ENCODE data around the gene EVX2. TPM values are rescaled to one million over a fixed set of nuclear protein-coding genes. Genes with fewer than 3 reads are reported as not detected.

EVX2 gene
- total RNA-seq, 1 donor from 2014 or later: not detected

DNA sequence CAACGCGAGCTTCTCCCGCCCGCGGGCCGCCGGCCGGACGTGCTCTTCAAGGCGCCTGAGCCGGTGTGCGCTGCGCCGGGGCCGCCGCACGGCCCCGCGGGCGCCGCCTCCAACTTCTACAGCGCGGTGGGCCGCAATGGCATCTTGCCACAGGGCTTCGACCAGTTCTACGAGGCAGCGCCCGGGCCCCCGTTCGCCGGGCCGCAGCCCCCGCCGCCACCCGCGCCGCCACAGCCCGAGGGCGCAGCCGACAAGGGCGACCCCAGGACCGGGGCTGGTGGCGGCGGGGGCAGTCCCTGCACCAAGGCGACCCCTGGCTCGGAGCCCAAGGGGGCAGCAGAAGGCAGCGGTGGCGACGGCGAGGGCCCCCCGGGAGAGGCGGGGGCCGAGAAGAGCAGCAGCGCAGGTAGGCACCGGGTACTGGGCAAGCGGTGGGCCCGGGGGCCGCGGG is 24.0 kb upstream of the EVX2 start:
- no peak for DNase-seq (ENCODE audit: low spot score)

- DNase-seq (ENCODE audit: low spot score): no peak
Measured at GRCh38 chr2:176106581-176107539, 23.1 kb upstream of the EVX2 start, which contains the start of gene HOXD11. Gene HOXD11, plus strand, starts transcription at chr2:176107280. Its CDS starts 76 bp downstream, at chr2:176107356.

- DNase-seq (ENCODE audit: low spot score): no peak
Measured at GRCh38 chr2:176105730-176106580, 22.2 kb upstream of the EVX2 start.

DNA sequence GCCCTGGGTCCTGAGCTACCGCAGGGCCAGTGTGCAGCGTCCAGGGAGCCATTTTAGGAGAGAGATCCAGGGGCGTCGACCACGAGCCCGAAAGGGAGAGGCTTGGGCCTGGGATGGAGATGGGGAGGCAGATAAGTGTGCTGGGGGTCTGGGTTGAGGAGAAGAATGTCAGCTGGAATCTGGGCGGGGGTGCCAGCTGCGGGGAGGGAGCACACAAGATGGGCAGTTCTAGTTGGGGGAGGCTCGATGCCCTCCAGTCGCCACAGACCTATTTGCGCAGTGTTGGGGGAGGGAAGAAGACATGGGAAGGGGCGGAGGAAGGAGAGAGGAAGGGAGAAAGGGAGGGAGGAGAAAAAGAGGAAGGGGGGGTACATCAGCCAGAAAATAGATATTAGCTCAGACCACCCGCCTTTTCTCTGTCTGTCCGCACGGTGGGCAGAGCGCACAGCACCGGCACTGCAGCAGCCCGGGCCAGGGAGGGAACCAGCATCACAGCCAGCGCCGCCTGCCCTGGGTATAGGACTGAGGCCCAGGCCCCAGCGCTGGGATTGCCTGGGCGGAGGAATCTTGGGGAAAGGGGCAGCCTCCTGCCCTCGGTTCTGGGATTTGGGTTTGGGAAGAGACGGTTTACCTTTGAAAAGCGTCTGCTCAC is 21.4 kb upstream of the EVX2 start:
- no peak for DNase-seq (ENCODE audit: low spot score)

GRCh38 chr2:176104316-176105077 is 20.7 kb upstream of the EVX2 start:
- DNase-seq (ENCODE audit: low spot score): no peak

- DNase-seq (ENCODE audit: low spot score): no peak
Measured at GRCh38 chr2:176103742-176104315, 20.1 kb upstream of the EVX2 start.

DNA sequence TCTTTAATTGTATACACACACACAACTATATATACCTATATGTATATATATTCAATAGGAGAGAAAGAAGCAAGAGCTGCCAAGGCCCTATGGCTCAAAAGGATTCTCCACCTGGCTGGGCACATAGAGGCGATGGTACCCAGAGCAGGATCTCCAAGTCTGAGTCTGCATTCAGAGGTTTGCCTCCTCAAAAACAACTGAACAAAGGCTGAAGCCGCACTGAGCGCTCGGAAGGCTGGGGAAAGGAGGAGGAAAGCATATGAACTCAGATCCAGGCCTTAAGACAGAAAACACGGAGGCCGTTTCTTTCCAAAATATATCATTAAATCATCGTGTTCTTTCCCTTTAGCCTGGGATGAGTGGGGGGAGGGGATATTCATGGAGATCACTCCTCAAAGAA is 19.4 kb upstream of the EVX2 start:
- no peak for DNase-seq (ENCODE audit: low spot score)

- no peak for DNase-seq (ENCODE audit: low spot score)
Measured at GRCh38 chr2:176102309-176102866, 18.6 kb upstream of the EVX2 start.

GRCh38 chr2:176101842-176102241 is 18.1 kb upstream of the EVX2 start:
- no peak for DNase-seq (ENCODE audit: low spot score)

GRCh38 chr2:176101216-176101830 is 17.6 kb upstream of the EVX2 start:
- DNase-seq (ENCODE audit: low spot score): no peak

- DNase-seq (ENCODE audit: low spot score): no peak
Measured at GRCh38 chr2:176100547-176101140, 16.9 kb upstream of the EVX2 start.

DNA sequence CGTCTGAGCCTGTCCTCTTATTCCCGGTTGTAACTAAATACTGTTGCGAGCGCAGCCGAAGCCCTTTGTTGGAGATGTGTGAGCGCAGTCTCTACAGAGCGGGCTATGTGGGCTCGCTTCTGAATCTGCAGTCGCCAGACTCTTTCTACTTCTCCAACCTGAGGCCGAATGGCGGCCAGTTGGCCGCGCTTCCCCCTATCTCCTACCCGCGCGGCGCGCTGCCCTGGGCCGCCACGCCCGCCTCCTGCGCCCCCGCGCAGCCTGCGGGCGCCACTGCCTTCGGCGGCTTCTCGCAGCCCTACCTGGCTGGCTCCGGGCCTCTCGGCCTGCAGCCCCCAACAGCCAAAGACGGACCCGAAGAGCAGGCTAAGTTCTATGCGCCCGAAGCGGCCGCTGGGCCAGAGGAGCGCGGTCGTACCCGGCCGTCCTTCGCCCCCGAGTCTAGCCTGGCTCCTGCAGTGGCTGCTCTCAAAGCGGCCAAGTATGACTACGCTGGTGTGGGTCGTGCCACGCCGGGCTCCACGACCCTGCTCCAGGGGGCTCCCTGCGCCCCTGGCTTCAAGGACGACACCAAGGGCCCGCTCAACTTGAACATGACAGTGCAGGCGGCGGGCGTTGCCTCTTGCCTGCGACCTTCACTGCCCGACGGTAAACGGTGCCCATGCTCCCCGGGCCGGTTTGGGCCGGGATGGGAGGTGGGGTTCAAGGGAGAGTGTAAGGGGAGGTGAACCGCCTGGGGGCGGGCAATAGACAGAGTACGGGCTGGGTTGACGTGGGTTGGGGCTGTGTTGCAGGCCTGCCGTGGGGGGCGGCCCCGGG is 16.2 kb upstream of the EVX2 start, which contains the start of gene HOXD12:
Gene HOXD12, plus strand, starts transcription at position 68 of the 819 bp plus-strand sequence. Its CDS starts 7 bp downstream, at position 75.
- DNase-seq (ENCODE audit: low spot score): no peak

DNA sequence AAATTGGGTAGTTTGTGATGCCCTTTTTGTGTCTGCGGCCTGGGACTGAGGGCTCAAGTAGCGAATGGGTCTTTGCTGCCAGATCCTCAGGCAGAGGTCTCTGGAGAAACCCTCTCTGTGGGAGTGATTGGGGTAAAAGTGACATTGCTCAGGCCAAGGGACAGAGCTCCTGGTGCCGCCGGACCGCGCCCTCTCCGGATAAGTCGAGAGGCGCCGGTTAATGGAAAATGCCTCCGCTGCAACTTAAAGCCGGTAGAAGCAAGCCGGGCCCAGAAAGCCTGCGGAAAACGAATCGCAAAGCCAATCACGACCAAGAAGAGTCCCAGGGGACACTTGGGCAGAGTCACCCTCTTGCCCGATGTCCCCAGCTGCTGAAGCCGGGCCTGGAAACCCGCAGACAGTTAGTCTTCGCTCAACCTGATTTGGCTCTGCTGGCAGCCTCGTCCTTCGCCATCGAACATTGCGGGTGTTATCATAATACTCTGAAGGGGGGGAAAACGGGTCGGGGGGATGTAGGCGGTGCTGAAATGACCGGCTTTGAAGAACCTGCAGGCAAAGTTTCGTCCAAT is 15.5 kb upstream of the EVX2 start:
- DNase-seq (ENCODE audit: low spot score): no peak

GRCh38 chr2:176098366-176099158 is 14.8 kb upstream of the EVX2 start:
- DNase-seq (ENCODE audit: low spot score): no peak

DNA sequence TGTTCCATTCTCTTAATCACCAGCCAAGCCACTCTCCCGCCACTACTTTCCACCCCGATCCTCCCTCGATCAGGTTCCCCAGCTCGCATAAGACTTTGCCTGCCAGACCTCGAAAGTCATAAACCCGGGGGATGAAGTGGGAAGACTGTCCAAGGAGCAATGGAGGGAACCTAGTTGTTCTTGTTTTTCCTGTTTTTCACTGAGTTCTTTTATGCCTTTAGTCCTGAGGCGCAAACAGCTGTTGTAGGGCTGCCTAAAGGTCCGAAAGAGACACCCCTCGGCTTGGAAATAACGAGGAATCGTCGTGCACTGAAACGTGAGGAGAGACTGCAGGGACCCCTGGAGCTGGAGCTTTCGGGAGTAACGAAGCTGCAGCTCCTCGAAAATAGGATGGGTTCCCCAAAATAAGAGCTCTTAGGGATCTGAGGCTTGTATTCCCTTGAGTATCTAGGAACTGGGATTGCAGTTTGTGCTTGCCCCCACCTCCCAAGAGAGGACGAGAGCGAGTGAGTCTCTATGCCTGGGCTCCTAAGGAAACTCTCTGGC is 14.1 kb upstream of the EVX2 start:
- no peak for DNase-seq (ENCODE audit: low spot score)

DNA sequence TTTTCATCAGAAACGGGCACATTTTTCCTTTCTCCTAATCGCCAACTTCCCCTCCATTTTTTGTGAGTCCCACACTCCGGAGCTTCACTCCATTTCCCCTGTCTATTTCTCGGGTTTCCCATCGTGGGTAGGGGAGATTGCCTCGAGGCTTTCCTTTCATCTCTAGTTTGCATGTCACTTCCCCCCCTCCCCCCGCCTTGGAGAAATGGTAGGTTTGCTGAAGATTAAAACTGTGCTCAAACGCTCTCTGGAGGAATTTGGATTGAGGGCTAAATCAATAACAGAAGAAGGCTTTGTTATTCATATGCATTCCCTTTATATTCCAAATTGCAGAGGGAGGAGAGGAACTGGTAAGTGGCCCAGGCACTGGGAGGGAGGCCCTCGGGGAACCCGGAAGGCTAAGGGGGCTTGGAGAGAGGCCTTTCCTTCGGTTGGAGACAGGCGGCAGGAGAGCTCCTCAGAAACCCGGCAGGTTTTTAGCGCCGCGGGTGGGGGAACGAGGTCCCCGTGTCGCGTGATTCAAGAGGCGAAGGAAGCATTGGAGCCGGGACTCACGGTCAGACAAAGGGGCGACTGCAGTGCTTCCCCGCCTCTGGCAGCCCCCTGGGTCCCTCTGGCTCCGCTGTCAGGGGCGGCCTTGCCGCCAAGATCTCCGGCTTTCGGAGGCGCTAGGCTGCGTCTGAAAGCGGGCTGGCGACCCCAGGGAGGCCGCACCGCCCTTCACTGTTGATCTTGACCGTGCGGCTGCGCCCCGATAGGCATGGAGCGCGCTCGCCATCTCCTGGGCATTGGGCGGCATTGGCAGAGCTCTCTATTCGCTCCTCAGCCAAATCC is 13.4 kb upstream of the EVX2 start:
- DNase-seq (ENCODE audit: low spot score): peak; percentile 56
